Measurements from ENCODE around the gene TUBB4B. TPM values are rescaled to one million over a fixed set of nuclear protein-coding genes. Genes with fewer than 3 reads are reported as not detected.

The TUBB4B gene
- total RNA-seq, 1 donor from 2014 or later, result 245 TPM

DNA sequence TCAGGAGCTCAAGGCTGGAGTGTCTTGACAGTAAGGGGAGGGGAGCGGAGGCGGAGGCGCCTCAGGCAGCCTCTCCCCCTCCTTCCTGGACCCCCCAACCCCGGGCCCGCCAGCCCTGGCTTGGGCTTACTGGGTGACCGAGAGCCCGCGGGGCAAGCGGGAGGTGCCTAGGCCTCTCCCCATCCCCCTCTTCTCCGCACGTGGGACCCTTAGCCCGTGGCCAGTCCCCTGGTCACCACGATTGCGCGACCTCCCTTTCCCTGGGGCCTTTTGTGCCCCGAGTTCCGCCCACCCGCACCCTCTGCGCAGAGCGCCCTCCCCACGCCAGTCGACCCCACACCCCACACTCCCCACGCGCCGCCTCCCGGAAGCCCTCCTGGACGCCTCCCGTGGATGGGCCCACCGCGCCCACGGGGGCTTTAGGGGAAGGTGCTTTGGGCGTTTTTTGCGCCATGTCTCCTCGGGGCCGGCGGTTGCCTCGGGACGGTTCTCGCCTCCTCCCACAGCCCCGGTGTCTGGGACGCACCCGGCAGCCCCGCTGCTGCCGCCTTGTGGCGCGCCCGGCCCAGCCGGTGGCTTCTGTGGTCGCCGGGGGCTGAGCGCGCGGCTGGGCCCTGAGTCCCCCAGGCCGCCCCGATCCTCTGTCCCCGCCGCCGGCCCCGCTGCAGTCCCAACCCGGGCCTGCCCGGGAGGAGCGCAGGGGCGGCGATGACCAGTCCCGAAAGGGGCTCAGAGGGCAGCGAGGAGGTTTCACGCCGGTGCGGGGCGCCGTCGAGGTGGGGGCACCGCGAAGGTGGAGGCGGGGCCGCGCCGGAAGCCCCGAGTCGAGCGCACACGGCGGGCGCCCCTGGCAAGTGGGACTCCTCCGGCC, 39.6 kb downstream of the TUBB4B start:
- TF ChIP-seq, protein P1, sequence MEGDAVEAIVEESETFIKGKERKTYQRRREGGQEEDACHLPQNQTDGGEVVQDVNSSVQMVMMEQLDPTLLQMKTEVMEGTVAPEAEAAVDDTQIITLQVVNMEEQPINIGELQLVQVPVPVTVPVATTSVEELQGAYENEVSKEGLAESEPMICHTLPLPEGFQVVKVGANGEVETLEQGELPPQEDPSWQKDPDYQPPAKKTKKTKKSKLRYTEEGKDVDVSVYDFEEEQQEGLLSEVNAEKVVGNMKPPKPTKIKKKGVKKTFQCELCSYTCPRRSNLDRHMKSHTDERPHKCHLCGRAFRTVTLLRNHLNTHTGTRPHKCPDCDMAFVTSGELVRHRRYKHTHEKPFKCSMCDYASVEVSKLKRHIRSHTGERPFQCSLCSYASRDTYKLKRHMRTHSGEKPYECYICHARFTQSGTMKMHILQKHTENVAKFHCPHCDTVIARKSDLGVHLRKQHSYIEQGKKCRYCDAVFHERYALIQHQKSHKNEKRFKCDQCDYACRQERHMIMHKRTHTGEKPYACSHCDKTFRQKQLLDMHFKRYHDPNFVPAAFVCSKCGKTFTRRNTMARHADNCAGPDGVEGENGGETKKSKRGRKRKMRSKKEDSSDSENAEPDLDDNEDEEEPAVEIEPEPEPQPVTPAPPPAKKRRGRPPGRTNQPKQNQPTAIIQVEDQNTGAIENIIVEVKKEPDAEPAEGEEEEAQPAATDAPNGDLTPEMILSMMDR (IDR thresholded peaks at IDR 0.05; ENCODE audit: unreplicated experiment), result peak; percentile 67
- Mint-ChIP-seq H3K36me3 (ENCODE audit: insufficient read depth) (peaks cover 2% of the 10 kb centered on the region), H3K27ac (no peak overlapping the region), H3K4me1 (ENCODE audit: low read depth) (peaks cover 13% of the 10 kb centered on the region), H3K4me3 (ENCODE audit: low read depth) (no peak overlapping the region), H3K27me3 (peaks cover 3% of the 10 kb centered on the region), H3K9me3 (ENCODE audit: low read depth) (no peaks in the 10 kb centered on the region)
- DNase-seq (ENCODE audit: low spot score, unreplicated experiment), result no peak

DNA sequence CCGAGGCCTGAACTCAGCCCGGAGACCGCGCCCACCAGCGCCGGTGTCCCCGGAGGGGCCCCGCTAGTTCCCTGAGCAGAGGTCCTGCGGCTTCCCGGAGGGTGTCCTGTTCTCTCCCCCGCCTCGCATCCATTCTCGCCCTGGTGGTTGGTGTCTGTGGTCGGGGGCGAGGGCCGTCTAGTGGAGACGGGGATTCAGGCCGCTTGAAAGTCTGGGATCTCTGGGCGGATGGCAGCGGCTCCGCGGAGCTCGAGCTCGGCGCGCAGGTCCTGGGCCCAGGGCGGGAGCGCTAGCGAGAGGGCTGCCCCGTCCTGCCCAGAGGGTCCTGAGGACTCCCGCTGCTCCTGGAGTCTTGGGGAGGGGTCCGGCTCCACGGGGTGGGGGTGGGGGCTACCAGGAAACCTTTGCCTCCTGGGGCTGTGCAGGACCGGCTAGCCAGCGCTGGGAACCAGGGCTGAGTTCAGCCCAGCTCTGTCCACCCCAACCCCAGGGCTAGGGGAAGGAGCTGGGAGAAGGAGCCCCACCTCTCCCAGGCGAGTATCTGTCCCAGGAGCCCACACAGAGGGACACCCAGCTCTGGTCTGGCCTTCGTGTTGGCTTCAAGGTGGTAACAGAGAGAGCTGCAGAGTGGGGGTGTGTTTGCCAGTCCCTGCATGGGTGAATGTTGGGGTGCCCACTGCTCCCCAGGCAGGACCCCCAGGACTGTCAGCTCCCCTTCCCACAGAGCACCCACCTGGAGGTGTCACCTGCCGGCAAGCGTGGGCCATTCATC, 40.4 kb downstream of the TUBB4B start:
- peaks cover 2% of the 10 kb centered on the region for H3K36me3 Mint-ChIP-seq (ENCODE audit: insufficient read depth)
- no peak overlapping the region for H3K27ac Mint-ChIP-seq
- H3K4me3 Mint-ChIP-seq (ENCODE audit: low read depth), result peak overlapping the region; percentile 56
- H3K4me1 Mint-ChIP-seq (ENCODE audit: low read depth), result peaks cover 12% of the 10 kb centered on the region
- peaks cover 3% of the 10 kb centered on the region for H3K27me3 Mint-ChIP-seq
- TF ChIP-seq, protein P1 (IDR thresholded peaks at IDR 0.05; ENCODE audit: unreplicated experiment), result no peak
- H3K9me3 Mint-ChIP-seq (ENCODE audit: low read depth), result no peaks in the 10 kb centered on the region
- no peak for DNase-seq (ENCODE audit: low spot score, unreplicated experiment)

DNA sequence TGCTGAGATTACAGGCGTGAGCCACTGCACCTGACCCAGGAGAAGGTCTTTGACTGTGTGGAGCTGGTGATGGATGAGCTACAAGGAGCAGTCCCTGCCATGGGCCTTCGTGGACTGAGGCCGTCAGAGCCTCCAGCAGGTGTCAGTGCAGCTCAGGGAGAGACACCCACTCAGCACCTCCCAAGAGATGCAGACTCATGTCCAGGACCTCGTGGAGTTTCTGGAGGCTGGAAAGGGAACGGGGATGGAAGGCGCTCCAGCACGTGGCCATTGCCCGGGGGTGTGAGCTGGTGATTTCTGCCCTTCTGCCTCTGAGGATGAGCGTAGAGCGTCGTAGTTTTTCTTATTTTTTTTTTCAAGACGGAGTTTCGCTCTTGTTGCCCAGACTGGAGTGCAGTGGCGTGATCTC, 45.9 kb downstream of the TUBB4B start:
- Mint-ChIP-seq H3K9me3 (ENCODE audit: low read depth) (peaks cover 4% of the 10 kb centered on the region), H3K36me3 (ENCODE audit: insufficient read depth) (peaks cover 6% of the 10 kb centered on the region), H3K27me3 (peaks cover 3% of the 10 kb centered on the region), H3K4me3 (ENCODE audit: low read depth) (no peak overlapping the region), H3K4me1 (ENCODE audit: low read depth) (peaks cover 7% of the 10 kb centered on the region), H3K27ac (no peak overlapping the region)
- DNase-seq (ENCODE audit: low spot score, unreplicated experiment), result no peak
- TF ChIP-seq, protein P1 (IDR thresholded peaks at IDR 0.05; ENCODE audit: unreplicated experiment), result peak; percentile 52

DNA sequence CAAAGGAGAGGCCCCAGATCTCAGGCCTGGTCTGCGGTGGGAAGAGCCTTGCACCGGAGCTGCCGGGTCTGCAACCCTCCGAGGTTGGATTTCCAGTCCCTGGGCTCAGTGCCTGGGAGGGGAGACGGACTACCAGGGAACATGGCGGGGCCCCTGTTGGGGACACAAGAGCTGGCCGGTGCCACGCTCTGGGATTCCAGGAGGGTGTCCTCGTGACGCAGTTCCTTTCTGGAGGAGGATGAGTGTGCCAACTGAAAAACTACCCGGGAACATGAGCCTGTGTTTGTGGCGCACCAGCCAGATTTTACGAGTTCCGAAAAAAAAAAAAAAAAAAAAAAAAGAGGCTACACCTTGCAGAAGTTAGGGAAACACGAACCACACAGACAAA, 52.0 kb downstream of the TUBB4B start:
- no peak for DNase-seq (ENCODE audit: low spot score, unreplicated experiment)
- H3K27me3 Mint-ChIP-seq, result peaks cover 3% of the 10 kb centered on the region
- H3K27ac Mint-ChIP-seq, result peak overlapping the region; percentile 96
- TF ChIP-seq, protein P1 (IDR thresholded peaks at IDR 0.05; ENCODE audit: unreplicated experiment), result no peak
- peaks cover 22% of the 10 kb centered on the region for H3K4me1 Mint-ChIP-seq (ENCODE audit: low read depth)
- no peaks in the 10 kb centered on the region for H3K9me3 Mint-ChIP-seq (ENCODE audit: low read depth)
- no peak overlapping the region for H3K4me3 Mint-ChIP-seq (ENCODE audit: low read depth)
- H3K36me3 Mint-ChIP-seq (ENCODE audit: insufficient read depth), result no peaks in the 10 kb centered on the region

Other genes with a start within 250 kb of the TUBB4B start
- 54.9 and 57.1 TPM in 2 replicates for gene PAXX, start 248.9 kb upstream of the TUBB4B start, total RNA-seq
- gene CLIC3, start 244.7 kb upstream of the TUBB4B start, total RNA-seq, result 0.64 TPM in 1 of 2 replicates, not detected in the other
- gene ABCA2, start 213.1 kb upstream of the TUBB4B start, total RNA-seq, result 26.4 and 30.1 TPM in 2 replicates
- gene FUT7, start 209.2 kb upstream of the TUBB4B start, total RNA-seq, result not detected in 2 replicates
- 62.0 and 73.2 TPM in 2 replicates for gene NPDC1, start 195.1 kb upstream of the TUBB4B start, total RNA-seq
- gene ENTPD2, start 187.2 kb upstream of the TUBB4B start, total RNA-seq, result 0.19 and 0.51 TPM in 2 replicates
- gene SAPCD2, start 170.7 kb upstream of the TUBB4B start, total RNA-seq, result 15.1 and 15.3 TPM in 2 replicates
- gene UAP1L1, start 163.8 kb upstream of the TUBB4B start, total RNA-seq, result 0.57 and 1.5 TPM in 2 replicates
- 56.1 and 57.7 TPM in 2 replicates for gene MAN1B1, start 154.3 kb upstream of the TUBB4B start, total RNA-seq
- 39.2 and 48.5 TPM in 2 replicates for gene DPP7, start 126.6 kb upstream of the TUBB4B start, total RNA-seq
- gene GRIN1, start 102.1 kb upstream of the TUBB4B start, total RNA-seq, result 0.07 and 0.77 TPM in 2 replicates
- gene LRRC26, start 71.2 kb upstream of the TUBB4B start, total RNA-seq, result 0.89 and 1.00 TPM in 2 replicates
- not detected in 2 replicates for gene TMEM210, start 69.2 kb upstream of the TUBB4B start, total RNA-seq
- 73.2 and 74.3 TPM in 2 replicates for gene ANAPC2, start 52.7 kb upstream of the TUBB4B start, total RNA-seq
- gene SSNA1, start 52.6 kb upstream of the TUBB4B start, total RNA-seq, result 52.5 and 59.1 TPM in 2 replicates
- gene TPRN, start 40.5 kb upstream of the TUBB4B start, total RNA-seq, result 18.8 and 20.7 TPM in 2 replicates
- gene TMEM203, start 35.6 kb upstream of the TUBB4B start, total RNA-seq, result 35.2 and 36.2 TPM in 2 replicates
- 35.1 and 37.4 TPM in 2 replicates for gene NDOR1, start 35.6 kb upstream of the TUBB4B start, total RNA-seq
- gene RNF208, start 19.0 kb upstream of the TUBB4B start, total RNA-seq, result 24.0 and 25.7 TPM in 2 replicates
- gene CYSRT1, start 16.1 kb upstream of the TUBB4B start, total RNA-seq, result 1.2 and 2.7 TPM in 2 replicates
- 0.27 and 0.53 TPM in 2 replicates for gene RNF224, start 13.8 kb upstream of the TUBB4B start, total RNA-seq
- gene SLC34A3, start 10.4 kb upstream of the TUBB4B start, total RNA-seq, result 0.26 and 0.27 TPM in 2 replicates
- not detected in 2 replicates for gene STPG3, start 10.0 kb downstream of the TUBB4B start, total RNA-seq
- 62.3 and 63.3 TPM in 2 replicates for gene NELFB, start 14.0 kb downstream of the TUBB4B start, total RNA-seq
- gene TOR4A, start 36.4 kb downstream of the TUBB4B start, total RNA-seq, result 8.0 and 8.5 TPM in 2 replicates
- 24.0 and 27.1 TPM in 2 replicates for gene NRARP, start 61.0 kb downstream of the TUBB4B start, total RNA-seq
- 31.7 and 33.8 TPM in 2 replicates for gene EXD3, start 181.9 kb downstream of the TUBB4B start, total RNA-seq
- 15.3 and 16.3 TPM in 2 replicates for gene NOXA1, start 182.1 kb downstream of the TUBB4B start, total RNA-seq
- 2.7 and 3.2 TPM in 2 replicates for gene ENTPD8, start 200.1 kb downstream of the TUBB4B start, total RNA-seq
- gene NSMF, start 218.0 kb downstream of the TUBB4B start, total RNA-seq, result 57.4 and 59.8 TPM in 2 replicates